HG03135 (cell line): Measurements from ENCODE around the gene ASB18.

Experiments
- ATAC-seq: cut with Tn5 transposase; IDR thresholded peaks from one replicate; pipeline ENCODE4 v1.9.1; 2021; ENCODE audit warnings: mild to moderate bottlenecking, moderate library complexity; ENCODE audit not compliant: unreplicated experiment

Gene ASB18

DNA sequence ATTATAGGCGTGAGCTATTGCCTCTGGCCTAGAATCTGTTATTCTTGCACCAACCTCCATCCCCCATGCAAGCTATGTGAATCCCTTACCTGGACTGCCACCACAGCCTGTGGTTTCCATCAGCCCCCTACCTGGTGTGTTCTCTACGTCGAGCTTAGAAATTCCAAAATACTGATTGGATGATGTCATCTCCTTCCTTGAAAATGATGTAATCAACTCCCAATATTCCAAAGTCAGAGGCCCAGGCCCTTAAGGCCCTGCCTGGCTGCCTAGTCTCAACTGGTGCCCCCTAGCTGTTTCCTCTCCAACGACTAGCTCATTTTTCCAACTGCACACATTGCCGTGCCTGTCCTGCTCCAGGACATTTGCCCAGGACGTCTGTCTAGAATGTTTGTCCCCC lies 54.7 kb downstream of the ASB18 start:
- no peak for ATAC-seq

GRCh38 chr2:236208019-236208926 lies 55.9 kb downstream of the ASB18 start:
- no peak for ATAC-seq

DNA sequence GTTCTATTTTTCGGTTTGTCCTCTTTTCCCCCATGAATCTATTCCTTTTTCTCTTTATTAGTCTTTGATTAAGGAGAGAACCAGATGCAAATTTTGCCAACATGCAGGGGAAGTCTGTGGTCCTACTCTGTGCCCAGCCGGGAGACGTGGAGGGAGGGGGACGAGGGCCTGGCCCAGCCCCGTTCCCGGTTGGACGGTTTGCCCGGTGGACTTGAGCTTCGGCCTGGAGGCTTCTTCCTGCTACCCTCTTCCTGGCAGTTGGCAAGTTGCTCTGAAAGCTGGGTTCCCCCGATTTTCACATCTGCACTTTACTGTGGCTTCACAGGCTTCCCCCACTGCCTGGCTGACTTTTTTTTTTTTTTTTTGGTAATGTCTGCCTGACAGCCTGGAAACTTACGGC lies 56.7 kb downstream of the ASB18 start:
- ATAC-seq = no peak

GRCh38 chr2:236205867-236206645 lies 58.1 kb downstream of the ASB18 start:
- ATAC-seq = no peak

GRCh38 chr2:236204953-236205352 lies 59.3 kb downstream of the ASB18 start:
- ATAC-seq = no peak

DNA sequence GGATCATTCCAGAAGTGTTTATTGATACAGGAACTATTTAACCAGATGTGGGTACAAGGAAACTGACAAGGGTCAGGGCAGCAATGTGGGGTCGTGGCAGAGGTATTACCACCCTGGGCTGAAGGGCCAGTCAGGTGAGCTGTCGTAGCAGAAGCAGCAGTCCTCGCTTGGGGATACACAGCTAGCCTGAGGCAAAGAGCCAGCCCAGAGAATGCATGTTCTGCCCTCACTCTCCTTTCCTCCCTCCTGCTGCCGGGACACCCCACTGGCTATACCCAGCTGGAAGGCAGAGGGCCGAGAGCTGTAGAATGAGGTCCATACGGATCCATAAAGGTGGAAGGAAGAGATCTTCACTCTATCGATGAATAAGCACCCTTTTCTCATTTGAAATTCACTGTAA lies 63.8 kb downstream of the ASB18 start:
- no peak for ATAC-seq

GRCh38 chr2:236196366-236196765 lies 67.8 kb downstream of the ASB18 start:
- no peak for ATAC-seq

DNA sequence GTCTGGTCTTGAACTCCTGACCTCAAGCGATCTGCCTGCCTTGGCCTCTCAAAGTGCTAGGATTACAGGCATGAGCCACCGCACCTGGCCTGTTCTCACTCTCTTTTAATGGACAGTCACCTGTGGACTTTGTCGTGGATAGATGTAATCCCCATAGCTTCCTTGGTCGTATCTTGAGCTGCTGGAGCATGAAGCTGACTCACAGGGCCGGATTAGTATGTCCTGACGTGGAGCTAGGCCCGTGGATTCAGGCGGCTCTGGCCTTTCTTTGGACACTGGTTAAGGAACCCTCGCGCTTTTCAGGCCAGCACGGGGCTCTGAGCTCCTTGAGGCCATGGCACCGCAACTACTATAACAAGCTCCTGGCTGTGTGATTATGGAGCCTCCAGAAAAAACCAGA lies 68.5 kb downstream of the ASB18 start:
- no peak for ATAC-seq

DNA sequence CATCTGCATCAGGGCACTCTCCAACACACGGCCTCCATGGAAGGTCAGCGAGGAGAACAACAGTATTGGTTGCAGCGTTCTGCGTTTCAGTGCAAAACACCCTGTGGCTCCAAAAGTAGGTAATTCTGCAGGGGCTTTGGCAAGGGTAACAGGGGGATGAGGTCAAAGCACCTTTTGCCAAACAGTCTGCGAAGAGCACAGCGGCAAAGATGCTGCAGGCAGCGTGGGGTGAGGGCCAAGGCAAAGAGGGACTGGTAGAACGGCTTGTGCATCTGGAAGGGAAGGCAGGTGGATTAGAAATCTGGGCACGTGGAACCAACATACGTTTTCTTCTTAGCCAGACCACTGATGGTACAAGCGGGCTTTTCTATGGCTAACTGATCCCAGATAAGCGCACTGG lies 69.4 kb downstream of the ASB18 start:
- no peak for ATAC-seq

GRCh38 chr2:236193026-236193425 lies 71.2 kb downstream of the ASB18 start:
- ATAC-seq = no peak

DNA sequence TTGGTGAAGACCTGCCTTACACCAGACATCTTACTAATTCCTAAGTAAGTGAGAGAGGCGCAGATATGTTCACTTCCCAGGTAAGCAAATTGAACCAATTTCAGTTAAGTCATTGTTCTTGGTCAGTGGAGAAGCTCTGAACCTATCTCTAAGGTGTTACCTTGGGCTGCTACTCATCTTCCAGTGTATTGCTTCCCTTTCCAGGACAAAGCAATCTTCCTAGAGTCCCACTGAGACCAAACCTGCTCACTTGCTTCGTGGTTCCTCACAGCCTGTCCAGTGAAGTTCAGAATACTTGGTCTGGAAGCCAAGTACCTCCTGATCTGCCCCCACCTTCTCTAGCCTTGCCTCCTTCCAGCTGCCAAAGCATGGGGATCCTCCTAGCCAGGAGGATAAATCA lies 73.5 kb downstream of the ASB18 start:
- ATAC-seq = no peak

DNA sequence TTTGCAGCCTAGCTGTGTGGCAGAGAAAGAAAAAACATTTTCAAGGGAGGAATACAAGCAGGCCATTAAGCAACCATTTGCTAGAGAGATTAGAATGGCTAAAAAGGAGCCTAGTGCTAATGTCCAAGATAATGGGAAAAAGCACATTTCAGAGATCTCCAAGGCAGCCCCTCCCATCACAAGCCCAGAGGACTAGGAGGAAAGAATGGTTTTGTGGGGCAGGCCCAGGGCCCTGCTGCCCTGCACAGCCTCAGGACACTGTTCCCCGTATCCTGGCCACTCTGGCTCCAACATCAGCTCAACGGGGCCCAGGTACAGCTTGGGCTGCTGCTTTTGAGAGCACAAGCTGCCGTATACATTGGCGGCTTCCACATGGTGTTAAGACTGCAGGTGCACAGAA lies 79.5 kb downstream of the ASB18 start:
- no peak for ATAC-seq

DNA sequence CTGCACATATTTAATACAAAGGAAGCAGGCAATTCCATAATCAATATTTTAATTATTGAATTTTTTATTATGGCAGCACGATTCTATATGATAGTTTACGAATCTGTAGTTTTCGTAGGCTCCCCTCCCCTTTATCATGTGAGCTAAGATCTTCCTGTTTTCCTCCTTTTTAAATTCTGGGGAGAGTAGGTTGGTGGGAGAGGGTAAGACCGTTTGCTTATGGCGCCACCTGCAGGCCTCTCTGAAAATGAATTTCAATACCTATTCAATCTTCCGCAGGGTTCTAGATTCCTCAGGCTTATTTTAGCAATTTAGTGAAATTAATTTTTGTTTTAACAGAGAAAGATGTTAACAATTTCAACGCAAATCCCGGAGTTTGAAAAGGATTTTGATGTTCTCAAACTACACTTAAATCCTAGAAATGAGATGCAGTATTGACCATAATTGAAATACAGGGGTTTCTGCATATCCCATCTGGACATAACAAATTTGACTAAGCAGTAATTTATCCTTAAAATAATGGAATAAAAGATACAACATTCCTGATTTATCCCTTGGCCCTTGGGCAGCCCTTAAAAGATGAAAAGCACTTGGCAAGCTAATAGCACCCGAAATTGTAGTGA lies 83.3 kb downstream of the ASB18 start:
- ATAC-seq = no peak

DNA sequence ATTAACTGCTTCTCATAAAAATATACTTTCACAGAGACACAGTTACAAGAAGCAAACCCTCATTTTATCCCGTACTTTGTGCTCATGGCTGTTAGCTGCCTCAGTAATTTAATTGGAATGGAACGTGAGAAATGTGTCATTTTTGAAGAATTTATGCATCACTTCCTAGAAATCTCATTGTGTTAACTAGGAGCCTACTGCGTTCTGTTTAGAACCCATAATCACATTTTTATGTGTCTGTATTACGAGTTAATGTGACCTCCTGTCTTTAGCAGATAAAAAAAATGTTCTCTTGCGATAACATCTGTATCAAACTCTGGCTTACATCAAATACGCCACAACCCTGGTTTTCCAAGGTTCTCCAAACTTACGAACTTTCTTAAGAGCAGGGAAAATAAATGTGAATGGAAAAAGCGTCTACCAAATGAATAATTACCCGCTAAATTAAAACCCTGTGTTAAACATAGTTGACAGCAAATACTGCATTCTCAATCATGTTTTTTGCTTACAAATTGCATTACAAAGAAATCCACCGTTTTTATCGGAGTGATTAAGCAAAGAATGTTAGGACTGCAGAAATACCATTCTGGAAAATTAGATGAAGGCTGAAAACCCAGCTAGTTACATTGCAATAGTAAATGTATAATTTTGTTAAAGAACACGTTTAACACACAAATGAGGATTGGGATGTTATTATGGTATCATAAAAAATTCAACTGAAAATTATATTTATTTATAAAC lies 84.0 kb downstream of the ASB18 start:
- no peak for ATAC-seq

DNA sequence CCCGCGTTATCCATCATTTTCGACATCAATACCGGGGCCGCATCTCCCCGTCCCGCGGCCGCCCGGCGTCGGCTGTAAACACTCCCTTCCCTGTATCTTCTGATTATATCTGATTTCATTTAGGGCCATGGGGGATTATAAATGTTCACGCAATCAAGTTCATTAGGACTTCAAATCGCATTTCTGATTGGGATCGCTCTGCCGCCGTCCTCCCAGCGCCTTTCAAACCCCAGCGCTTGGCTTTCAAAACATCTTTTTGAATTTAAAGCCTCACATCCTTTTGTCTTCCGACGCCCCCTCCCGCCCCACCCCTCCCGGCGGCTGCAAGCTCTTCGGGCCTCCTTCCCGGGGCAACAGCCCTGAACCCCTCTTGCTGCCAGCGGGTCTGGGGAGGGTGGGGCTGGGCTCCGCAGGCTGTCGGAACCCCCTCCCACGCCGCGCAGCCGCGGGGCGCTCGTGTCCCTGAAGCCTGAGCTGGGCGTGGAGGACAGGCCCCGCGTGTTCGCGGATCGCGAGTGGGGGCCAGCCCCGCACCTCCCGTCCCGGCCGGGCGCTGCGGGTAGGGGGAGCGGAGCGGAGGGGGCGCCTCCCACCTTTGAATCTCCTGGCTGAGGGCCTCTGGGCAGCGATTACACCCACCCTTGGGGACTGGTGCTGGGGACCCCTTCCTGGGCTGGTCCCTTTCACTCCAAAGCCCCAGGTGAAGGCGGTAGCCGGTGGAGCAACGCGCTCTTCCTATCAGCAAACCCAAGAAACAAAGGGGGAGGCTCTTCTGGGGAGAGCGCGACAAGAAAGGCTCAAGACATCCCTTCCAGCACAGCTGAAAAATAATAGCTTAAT lies 84.8 kb downstream of the ASB18 start:
- no peak for ATAC-seq

DNA sequence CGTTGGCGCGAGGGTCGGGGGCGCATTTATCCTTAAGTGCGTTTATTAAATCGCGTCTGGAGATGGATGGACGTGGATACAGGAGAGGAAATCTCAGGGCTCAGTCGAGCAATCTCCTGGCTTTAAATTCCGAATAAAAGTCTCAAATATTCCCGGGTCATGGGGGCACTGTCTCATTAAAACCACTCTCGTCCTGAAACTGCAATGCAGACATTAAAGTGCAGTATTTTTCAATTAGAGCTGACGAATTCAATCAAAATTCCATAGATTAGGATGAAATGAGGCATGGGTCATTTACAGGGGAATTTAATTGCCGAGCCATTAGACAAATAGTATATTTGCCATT lies 85.3 kb downstream of the ASB18 start:
- ATAC-seq = no peak

DNA sequence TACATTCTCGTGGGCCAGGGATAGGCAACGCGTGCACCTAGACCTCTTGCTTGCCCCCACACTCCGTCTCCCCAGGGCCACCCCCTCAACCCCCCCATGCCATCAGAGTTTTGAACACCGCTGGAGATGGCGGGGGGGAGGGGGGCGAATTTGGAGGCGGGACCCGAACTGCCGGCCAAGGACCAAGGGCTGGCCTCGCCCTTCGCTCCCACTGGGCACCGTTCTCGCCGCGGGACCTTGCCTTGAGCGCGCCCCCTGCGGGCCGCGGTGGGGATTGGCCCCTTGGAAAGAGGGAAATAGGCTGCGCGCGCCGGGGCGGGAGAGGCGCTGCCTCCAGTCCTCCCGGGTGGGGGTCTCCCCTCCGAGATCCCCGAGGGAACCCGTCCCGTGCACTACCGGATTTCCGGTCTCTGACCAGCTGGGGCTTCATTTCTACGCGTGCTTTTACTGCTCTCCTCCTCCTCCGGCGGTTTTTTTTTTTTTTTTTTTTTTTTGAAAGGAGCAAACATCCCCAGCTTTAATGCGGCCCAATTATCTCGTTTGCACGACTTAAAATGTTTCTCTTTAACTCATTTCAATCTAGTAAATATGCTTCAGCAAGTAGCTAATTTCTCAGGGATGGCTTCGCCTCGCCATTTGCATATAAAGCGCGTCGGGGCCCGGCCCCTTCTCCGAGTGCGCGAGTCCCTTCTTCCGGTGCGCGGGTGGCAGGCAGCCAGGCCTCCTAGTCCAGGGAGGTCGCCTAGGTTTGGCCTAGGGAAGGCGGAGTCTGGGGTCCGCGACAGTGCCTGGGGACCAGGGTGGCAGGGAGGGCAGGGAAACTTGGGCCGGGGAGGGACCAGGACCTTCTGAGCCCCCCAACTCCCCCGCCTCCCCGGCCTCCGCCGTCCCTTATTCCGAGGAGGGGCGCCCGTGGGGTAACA lies 86.0 kb downstream of the ASB18 start:
- ATAC-seq = no peak

GRCh38 chr2:236177604-236177966 lies 86.6 kb downstream of the ASB18 start:
- no peak for ATAC-seq

DNA sequence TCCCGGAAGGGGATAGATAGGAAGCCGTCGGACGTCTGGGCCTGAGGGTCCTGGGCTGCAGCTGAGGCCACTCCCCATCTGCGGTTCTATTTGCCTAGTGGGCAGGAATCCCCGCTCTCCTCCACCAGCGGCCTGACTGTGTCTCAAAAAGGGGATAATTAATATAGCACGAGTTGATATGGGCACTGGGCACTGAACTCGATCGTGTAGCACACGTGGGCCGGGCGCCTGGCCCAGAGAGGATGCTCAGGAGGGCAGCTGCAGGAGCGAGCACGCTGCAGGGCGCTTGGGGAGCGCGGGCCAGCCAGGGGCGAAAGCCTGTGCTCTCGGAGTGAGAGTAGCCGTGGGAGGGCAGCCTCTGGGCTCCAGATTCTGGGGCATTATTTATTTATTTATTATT lies 87.3 kb downstream of the ASB18 start:
- ATAC-seq = no peak
